ENCODE results near the gene PAX2. TPM values are rescaled to one million over a fixed set of nuclear protein-coding genes. Genes with fewer than 3 reads are reported as not detected.

The PAX2 gene
- total and polyA plus RNA-seq, 2 donors from 2014 or later, result 28.3 to 102 TPM

DNA sequence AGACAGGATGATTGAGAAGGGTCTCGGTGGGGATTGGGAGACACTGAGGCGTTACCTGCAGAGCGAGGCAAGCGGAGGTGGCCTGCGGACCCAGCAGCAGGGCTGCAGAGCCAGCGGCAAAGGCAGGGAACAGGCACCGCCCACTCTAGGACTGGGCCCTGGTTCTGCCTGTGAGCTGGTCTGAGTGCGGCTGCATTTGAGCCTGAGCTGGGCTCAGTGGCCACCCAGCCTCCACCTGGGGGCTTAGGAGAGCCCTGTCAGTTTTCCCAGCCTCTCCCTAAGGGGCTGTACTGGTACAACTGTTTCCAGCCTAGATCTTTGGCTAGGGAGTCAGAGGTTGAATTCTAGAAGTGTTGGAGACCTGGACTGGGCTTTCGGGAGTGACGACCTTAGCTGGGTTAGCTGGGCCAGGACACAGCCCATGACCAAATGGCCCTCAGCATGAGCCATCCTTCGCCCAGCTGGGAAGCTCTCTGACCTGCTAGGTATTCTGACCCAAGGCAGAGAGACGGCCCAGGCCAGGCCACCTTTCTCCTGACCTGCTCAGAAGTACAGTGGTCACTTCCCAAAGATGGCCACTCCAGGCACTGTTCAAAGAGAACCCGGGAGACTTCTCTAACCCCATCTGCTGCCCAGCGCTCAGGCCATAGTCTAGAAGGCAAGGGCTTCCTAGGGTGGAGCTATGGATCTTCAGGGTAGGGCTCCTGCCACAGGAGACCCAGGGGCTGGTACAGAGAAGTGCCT, 64.9 kb downstream of the PAX2 start:
- DNase-seq (peak in 2 of 5 donors; percentile 26 to 36), FAIRE-seq (no peak)
- Histone ChIP-seq H3K27me3 (ENCODE audit: control insufficient read depth, insufficient read depth, low read length) (no peaks in the 10 kb centered on the region), H3K4me3 (ENCODE audit: low read length in 3 of 3) (no peak overlapping the region), H3K4me1 (ENCODE audit: control insufficient read depth in 2 of 3, insufficient read depth in 2 of 3, low read depth in 1 of 3, low read length in 3 of 3) (no peaks in the 10 kb centered on the region), H3K36me3 (ENCODE audit: control insufficient read depth in 2 of 3, insufficient read depth in 3 of 3, low read length in 3 of 3) (peaks cover 7 to 18% (median 17%) of the 10 kb centered on the region in 3 donors), H3K9me3 (ENCODE audit: control insufficient read depth in 2 of 3, insufficient read depth in 1 of 3, low read length in 3 of 3) (no peaks in the 10 kb centered on the region), H3K9ac (ENCODE audit: low read length in 3 of 3) (no peak overlapping the region), H3K27ac (ENCODE audit: low read depth in 2 of 2, low read length in 2 of 2) (no peak overlapping the region)
- TF ChIP-seq, protein P1, sequence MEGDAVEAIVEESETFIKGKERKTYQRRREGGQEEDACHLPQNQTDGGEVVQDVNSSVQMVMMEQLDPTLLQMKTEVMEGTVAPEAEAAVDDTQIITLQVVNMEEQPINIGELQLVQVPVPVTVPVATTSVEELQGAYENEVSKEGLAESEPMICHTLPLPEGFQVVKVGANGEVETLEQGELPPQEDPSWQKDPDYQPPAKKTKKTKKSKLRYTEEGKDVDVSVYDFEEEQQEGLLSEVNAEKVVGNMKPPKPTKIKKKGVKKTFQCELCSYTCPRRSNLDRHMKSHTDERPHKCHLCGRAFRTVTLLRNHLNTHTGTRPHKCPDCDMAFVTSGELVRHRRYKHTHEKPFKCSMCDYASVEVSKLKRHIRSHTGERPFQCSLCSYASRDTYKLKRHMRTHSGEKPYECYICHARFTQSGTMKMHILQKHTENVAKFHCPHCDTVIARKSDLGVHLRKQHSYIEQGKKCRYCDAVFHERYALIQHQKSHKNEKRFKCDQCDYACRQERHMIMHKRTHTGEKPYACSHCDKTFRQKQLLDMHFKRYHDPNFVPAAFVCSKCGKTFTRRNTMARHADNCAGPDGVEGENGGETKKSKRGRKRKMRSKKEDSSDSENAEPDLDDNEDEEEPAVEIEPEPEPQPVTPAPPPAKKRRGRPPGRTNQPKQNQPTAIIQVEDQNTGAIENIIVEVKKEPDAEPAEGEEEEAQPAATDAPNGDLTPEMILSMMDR (IDR thresholded peaks at IDR 0.05; ENCODE audit: borderline replicate concordance, extremely low read depth, insufficient read depth), result no peak
- intact Hi-C loops (cut with DNase I), result no loop called here

DNA sequence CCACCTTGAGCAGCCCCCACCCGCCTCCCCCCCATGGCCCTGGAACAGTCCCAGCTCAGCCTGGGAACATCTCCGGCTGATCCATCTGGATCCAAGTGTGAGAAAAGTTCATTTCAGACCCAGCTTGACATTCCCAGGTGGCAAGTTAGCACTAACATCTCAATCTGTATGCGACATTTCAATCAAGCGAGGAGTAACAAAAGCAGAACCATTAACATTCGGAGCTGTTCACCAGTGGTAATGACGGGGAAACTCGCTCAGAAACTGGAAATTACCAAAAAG, 65.4 kb downstream of the PAX2 start:
- no peak for FAIRE-seq
- Histone ChIP-seq H3K9ac (ENCODE audit: low read length in 3 of 3) (no peak overlapping the region), H3K27ac (ENCODE audit: low read depth in 2 of 2, low read length in 2 of 2) (no peak overlapping the region), H3K4me1 (ENCODE audit: control insufficient read depth in 2 of 3, insufficient read depth in 2 of 3, low read depth in 1 of 3, low read length in 3 of 3) (no peaks in the 10 kb centered on the region), H3K4me3 (ENCODE audit: low read length in 3 of 3) (no peak overlapping the region), H3K27me3 (ENCODE audit: control insufficient read depth, insufficient read depth, low read length) (no peaks in the 10 kb centered on the region), H3K9me3 (ENCODE audit: control insufficient read depth in 2 of 3, insufficient read depth in 1 of 3, low read length in 3 of 3) (no peaks in the 10 kb centered on the region), H3K36me3 (ENCODE audit: control insufficient read depth in 2 of 3, insufficient read depth in 3 of 3, low read length in 3 of 3) (peaks cover 7 to 18% (median 17%) of the 10 kb centered on the region in 3 donors)
- TF ChIP-seq, protein P1 (IDR thresholded peaks at IDR 0.05; ENCODE audit: borderline replicate concordance, extremely low read depth, insufficient read depth), result no peak
- intact Hi-C loops (cut with DNase I), result no loop called here
- DNase-seq, result no peak

DNA sequence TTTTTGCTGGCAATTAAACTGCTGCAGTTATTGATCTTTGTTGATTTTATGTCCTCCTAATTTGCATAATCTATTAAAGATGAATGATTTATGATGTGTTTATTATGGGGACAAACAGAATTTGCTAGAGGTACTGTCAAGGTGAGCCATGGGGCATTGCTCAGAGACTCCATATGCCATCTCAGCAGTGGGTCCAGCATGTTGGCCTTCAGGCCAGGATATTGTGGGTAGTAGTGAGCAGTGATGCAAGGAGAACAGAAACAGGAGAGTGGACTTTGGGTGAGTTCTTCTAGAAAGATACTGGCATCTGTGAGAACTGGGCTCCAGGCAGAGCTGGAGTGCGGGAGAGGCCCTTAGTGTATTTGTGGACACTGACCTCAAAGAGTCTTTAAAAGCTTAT, 65.9 kb downstream of the PAX2 start:
- no peak overlapping the region for H3K4me3 ChIP-seq (ENCODE audit: low read length in 3 of 3)
- H3K4me1 ChIP-seq (ENCODE audit: control insufficient read depth in 2 of 3, insufficient read depth in 2 of 3, low read depth in 1 of 3, low read length in 3 of 3), result no peaks in the 10 kb centered on the region
- H3K36me3 ChIP-seq (ENCODE audit: control insufficient read depth in 2 of 3, insufficient read depth in 3 of 3, low read length in 3 of 3), result peaks cover 7 to 18% (median 16%) of the 10 kb centered on the region in 3 donors
- DNase-seq, result peak in 1 of 5 donors; percentile 36
- no peak for FAIRE-seq
- no peak overlapping the region for H3K27ac ChIP-seq (ENCODE audit: low read depth in 2 of 2, low read length in 2 of 2)
- intact Hi-C loops (cut with DNase I), result no loop called here
- no peak overlapping the region for H3K9ac ChIP-seq (ENCODE audit: low read length in 3 of 3)
- no peaks in the 10 kb centered on the region for H3K9me3 ChIP-seq (ENCODE audit: control insufficient read depth in 2 of 3, insufficient read depth in 1 of 3, low read length in 3 of 3)
- H3K27me3 ChIP-seq (ENCODE audit: control insufficient read depth, insufficient read depth, low read length), result no peaks in the 10 kb centered on the region
- TF ChIP-seq, protein P1 (IDR thresholded peaks at IDR 0.05; ENCODE audit: borderline replicate concordance, extremely low read depth, insufficient read depth), result no peak
